HCT116 (cell line): ENCODE measurements around the gene SHC1. TPM values are rescaled to one million over a fixed set of nuclear protein-coding genes. Genes with fewer than 3 reads are reported as not detected.

Source experiments
- ATAC-seq: fragments of 200-7000 bp; cut with Tn5 transposase; 2 replicates; pipeline ENCODE4 v1.9.1; 2020; ENCODE audit warnings: mild to moderate bottlenecking, moderate library complexity
- BruUV-seq: library from RNA; stranded (reverse); fragments of 400-500 nt; replicated peaks from 2 replicates; lab custom pipeline; 2021; lab: Mats Ljungman, UMichigan
- CTCF ChIA-PET: fragments of 300-600 bp; sonication (Branson Sonifier 250); formaldehyde crosslinking; loops from one replicate; lab custom pipeline; 2021; ENCODE audit warnings: antibody characterized with exemption; lab: Charles Lee
- POLR2A ChIA-PET: fragments of 300-600, 350-600 bp; sonication (Branson Sonifier 250); formaldehyde crosslinking; loops from one replicate; lab custom pipeline; 2021; ENCODE audit warnings: antibody characterized with exemption; lab: Charles Lee
- RAD21 ChIA-PET, 2 experiments: fragments of 300-600 bp; sonication (Branson Sonifier 250); formaldehyde crosslinking; loops; one replicate each; lab custom pipeline; 2023; ENCODE audit warnings: low total read pairs in 2 of 2; ENCODE audit not compliant: uncharacterized antibody in 2 of 2, unreplicated experiment in 2 of 2, low non-redundant PET in 1 of 2; lab: Charles Lee
- DNase-seq: peaks from one replicate; pipeline ENCODE4 v3.0.0-alpha.2; 2010; ENCODE audit warnings: low read depth, low spot score
- H2AFZ ChIP-seq: fragments of 200-600 bp; shearing (Covaris generic), sonication (generic); 2 replicates; pipeline ENCODE4 v1.6.1; 2017; ENCODE audit warnings: low read depth, mixed run types, mixed read lengths, antibody characterized with exemption, low read length; ENCODE audit not compliant: poor library complexity, severe bottlenecking
- H3K27ac ChIP-seq: 2 replicates; pipeline ENCODE4 v1.5.1; 2012; ENCODE audit warnings: low read depth, low read length
- H3K27me3 ChIP-seq: fragments of 200-600 bp; sonication (generic); 2 replicates; pipeline ENCODE4 v1.6.1; 2016; ENCODE audit warnings: mixed run types, low read length, mixed read lengths; ENCODE audit not compliant: insufficient read depth
- H3K36me3 ChIP-seq, 2 experiments: fragments of 200-500 bp in 1 of 2; fragments of 200-600 bp in 1 of 2; sonication (Bioruptor generic) in 1 of 2; sonication (generic) in 1 of 2; 2 replicates each; pipeline versions ENCODE4 v1.5.1 to v1.6.1; 2014 to 2016; ENCODE audit warnings: low read length in 2 of 2, inconsistent platforms in 1 of 2, mixed read lengths in 1 of 2, mixed run types in 1 of 2; ENCODE audit not compliant: insufficient read depth in 2 of 2, control insufficient read depth in 1 of 2
- H3K4me1 ChIP-seq, 2 experiments: fragments of 200-600 bp in 1 of 2; sonication (generic) in 1 of 2; 2 replicates each; pipeline versions ENCODE4 v1.5.1 to v1.6.1; 2012 to 2017; ENCODE audit warnings: low read length in 2 of 2, inconsistent platforms in 1 of 2, mild to moderate bottlenecking in 1 of 2, mixed read lengths in 1 of 2, mixed run types in 1 of 2, moderate library complexity in 1 of 2; ENCODE audit not compliant: insufficient read depth in 2 of 2, control insufficient read depth in 1 of 2
- H3K4me2 ChIP-seq: fragments of 200-600 bp; sonication (generic); 2 replicates; pipeline ENCODE4 v1.6.1; 2017; ENCODE audit warnings: mixed run types, low read length, mixed read lengths
- H3K4me3 ChIP-seq, 2 experiments: fragments of 200-600 bp in 1 of 2; sonication (generic) in 1 of 2; replicated peaks in 1 of 2; 2 replicates each; pipeline ENCODE4 v1.5.1; 2011 to 2016; ENCODE audit warnings: low read length in 2 of 2, control low read depth in 1 of 2, low read depth in 1 of 2, mild to moderate bottlenecking in 1 of 2, mixed read lengths in 1 of 2, mixed run types in 1 of 2
- H3K79me2 ChIP-seq: fragments of 200-600 bp; sonication (generic); 2 replicates; pipeline ENCODE4 v1.6.1; 2017; ENCODE audit warnings: mild to moderate bottlenecking, mixed run types, low read length, moderate library complexity, mixed read lengths; ENCODE audit not compliant: insufficient read depth
- H3K9ac ChIP-seq: fragments of 200-600 bp; sonication (generic); 2 replicates; pipeline ENCODE4 v1.6.1; 2016; ENCODE audit warnings: low read length, mixed read lengths
- H3K9me2 ChIP-seq: fragments of 200-600 bp; sonication (generic), shearing (Covaris generic); 2 replicates; pipeline ENCODE4 v1.6.1; 2017; ENCODE audit warnings: mixed run types, mild to moderate bottlenecking, moderate library complexity; ENCODE audit not compliant: insufficient read depth
- H3K9me3 ChIP-seq, 2 experiments: fragments of 200-500 bp in 1 of 2; fragments of 200-600 bp in 1 of 2; sonication (Bioruptor generic) in 1 of 2; sonication (generic) in 1 of 2; 2 replicates each; pipeline ENCODE4 v1.6.1; 2014 to 2017; ENCODE audit warnings: low read length in 2 of 2, mixed read lengths in 2 of 2, inconsistent platforms in 1 of 2, low read depth in 1 of 2, mild to moderate bottlenecking in 1 of 2, mixed run types in 1 of 2, moderate library complexity in 1 of 2; ENCODE audit not compliant: control insufficient read depth in 1 of 2, insufficient read depth in 1 of 2
- H4K20me1 ChIP-seq: fragments of 200-600 bp; sonication (generic), shearing (Covaris generic); 2 replicates; pipeline ENCODE4 v1.6.1; 2017; ENCODE audit warnings: mixed run types, mild to moderate bottlenecking, moderate library complexity; ENCODE audit not compliant: insufficient read depth
- ATF3 ChIP-seq: IDR thresholded peaks from 2 replicates; pipeline ENCODE4 v1.6.1; 2012
- EGR1 ChIP-seq: IDR thresholded peaks from 2 replicates; pipeline ENCODE4 v1.6.1; 2012; ENCODE audit warnings: low read depth
- ELF1 ChIP-seq: IDR thresholded peaks from 2 replicates; pipeline ENCODE4 v1.6.1; 2012; ENCODE audit warnings: low read depth, borderline replicate concordance
- JUND ChIP-seq: IDR thresholded peaks from 2 replicates; pipeline ENCODE4 v1.6.1; 2012
- POLR2A ChIP-seq: IDR thresholded peaks from 2 replicates; pipeline ENCODE4 v1.7.0; 2011; ENCODE audit warnings: borderline replicate concordance; ENCODE audit not compliant: insufficient read depth, insufficient read length; ENCODE audit errors: extremely low read depth
- POLR2AphosphoS5 ChIP-seq: IDR thresholded peaks from 2 replicates; pipeline ENCODE4 v1.6.1; 2011; ENCODE audit warnings: mild to moderate bottlenecking, low read depth, low read length, moderate library complexity
- RAD21 ChIP-seq: IDR thresholded peaks from 2 replicates; pipeline ENCODE4 v1.6.1; 2012; ENCODE audit warnings: low read depth, mild to moderate bottlenecking
- REST ChIP-seq: IDR thresholded peaks from 2 replicates; pipeline ENCODE4 v1.6.1; 2012; ENCODE audit warnings: low read depth
- SIN3A ChIP-seq: IDR thresholded peaks from 2 replicates; pipeline ENCODE4 v1.6.1; 2012; ENCODE audit warnings: low read depth
- SP1 ChIP-seq: IDR thresholded peaks from 2 replicates; pipeline ENCODE4 v1.6.1; 2012; ENCODE audit warnings: low read depth
- TCF7L2 ChIP-seq: IDR thresholded peaks from 2 replicates; pipeline ENCODE4 v1.7.0; 2011; ENCODE audit warnings: borderline replicate concordance, inconsistent platforms; ENCODE audit not compliant: insufficient read depth, insufficient read length; ENCODE audit errors: extremely low read depth
- YY1 ChIP-seq: IDR thresholded peaks from 2 replicates; pipeline ENCODE4 v1.6.1; 2011; ENCODE audit warnings: low read length, low read depth, moderate library complexity, mild to moderate bottlenecking; ENCODE audit not compliant: insufficient replicate concordance; ENCODE audit errors: extremely low read depth
- ZFX ChIP-seq: fragments of 450-650 bp; IDR thresholded peaks from 2 replicates; pipeline ENCODE4 v1.6.1; 2017
- intact Hi-C: fragments of 100-400 bp; cut with micrococcal nuclease; formaldehyde crosslinking; loops from 2 replicates; pipeline ENCODE4 v1.10.0; 2022
- total RNA-seq: library from RNA; stranded (reverse); gene quantifications from one replicate; pipeline ENCODE4 v1.2.1, GENCODE V29; 2021; ENCODE audit not compliant: unreplicated experiment
- TF ChIP-seq, protein P1 (sequence below), 3 experiments: fragments of 200-600 bp in 1 of 3; sonication (generic) in 1 of 3; IDR thresholded peaks in 2 of 3; conservative IDR thresholded peaks in 1 of 3; 2 replicates each; pipeline ENCODE4 v1.5.1; 2012 to 2017; ENCODE audit warnings: low read depth in 2 of 3, low read length in 2 of 3, antibody characterized with exemption in 1 of 3, borderline replicate concordance in 1 of 3, control low read depth in 1 of 3, mild to moderate bottlenecking in 1 of 3, mixed read lengths in 1 of 3, mixed run types in 1 of 3, moderate library complexity in 1 of 3; ENCODE audit not compliant: insufficient read depth in 1 of 3

The SHC1 gene
- total RNA-seq, 1 experiment from 2014 or later: 148 TPM

DNA sequence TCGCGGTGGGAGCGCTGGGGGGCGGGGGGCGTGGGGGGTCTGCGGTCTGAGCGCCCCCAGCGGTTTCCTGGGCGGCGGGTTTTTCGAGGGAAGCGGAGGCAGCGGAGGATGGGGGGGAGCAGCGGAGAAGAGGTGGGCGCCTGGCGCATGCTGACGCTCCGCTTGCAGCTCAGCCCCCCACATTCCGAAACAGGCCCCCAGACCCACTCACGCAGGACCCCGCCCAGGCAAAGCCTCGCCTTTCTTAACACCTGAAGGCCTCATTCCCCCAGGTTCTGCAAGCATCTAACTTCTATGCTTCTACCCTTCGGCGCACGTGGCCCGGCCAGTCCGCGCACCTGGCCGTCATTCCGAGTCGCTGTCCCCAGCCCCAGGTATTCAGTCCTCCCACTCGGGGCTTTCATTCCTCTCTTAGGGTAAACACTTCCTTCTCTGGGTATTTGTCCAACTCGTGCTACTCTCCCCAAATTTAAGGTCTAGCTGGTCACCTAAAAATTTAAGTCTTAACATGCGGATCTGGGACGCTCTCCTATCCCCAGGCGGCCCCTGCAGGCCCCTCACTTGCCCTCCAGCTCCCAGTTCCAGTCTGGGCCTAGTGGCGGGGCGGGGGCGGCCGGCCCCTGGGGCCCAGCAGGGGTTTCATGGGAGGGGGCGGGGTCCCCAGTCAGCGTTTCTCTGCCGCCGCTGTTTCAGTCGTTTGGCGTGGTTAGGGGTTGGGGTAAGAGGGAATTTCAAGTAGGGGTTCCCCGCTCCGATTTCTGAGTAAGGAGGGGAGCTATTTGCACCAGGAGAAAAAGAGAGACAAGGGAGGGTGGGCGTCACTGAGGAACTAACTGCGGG is 29.2 kb upstream of the SHC1 start:
- Histone ChIP-seq H3K4me1 (peaks cover 28 to 60% of the 10 kb centered on the region in 2 experiments), H3K79me2 (peaks cover 22% of the 10 kb centered on the region), H3K9me3 (no peaks in the 10 kb centered on the region), H3K27me3 (no peaks in the 10 kb centered on the region), H3K27ac (peak overlapping the region; percentile 99), H2AFZ (no peak overlapping the region), H3K4me2 (peak overlapping the region; percentile 96), H3K9ac (peak overlapping the region; percentile 91), H3K9me2 (no peaks in the 10 kb centered on the region), H3K4me3 (peak overlapping the region; percentile 85 to 98), H3K36me3 (no peaks in the 10 kb centered on the region), H4K20me1 (no peaks in the 10 kb centered on the region)
- DNase-seq (no peak), ATAC-seq (no peak)
- intact Hi-C loops: loop anchor here (2.0 to 5.0 kb wide), 3 partner anchors 37 to 441 kb away; partner anchors contain the start of genes ADAM15, PYGO2 and UBE2Q1
- TSS peak; percentile 46 for BruUV-seq
- ChIA-PET RAD21 (interaction anchor here in 1 of 2 experiments (0.6 to 1.7 kb wide), 3 partner anchors 26 to 39 kb away, joined by 3 to 5 read pairs (median 4); partner anchors contain the start of gene PYGO2), POLR2A (interaction anchor here (0.9 to 2.5 kb wide), 7 partner anchors 12 to 29 kb away, joined by 3 to 22 read pairs (median 4); partner anchors contain the start of genes FLAD1 and SHC1), CTCF (interaction anchor here (1.0 to 2.6 kb wide), 19 partner anchors 10 to 555 kb away, joined by 3 to 25 read pairs (median 5); partner anchors contain the start of genes ADAM15, FLAD1, PBXIP1 and PYGO2)
- TF ChIP-seq POLR2A (peak; percentile 49), ZFX (peak; percentile 71; the same call in 1 of the 2 replicates), ATF3 (no peak), JUND (no peak), REST (no peak), RAD21 (no peak), YY1 (peak; percentile 2), ELF1 (no peak), EGR1 (no peak), POLR2AphosphoS5 (peak; percentile 34; the same call in 1 of the 2 replicates), SP1 (no peak), TCF7L2 (no peak), SIN3A (no peak)
- TF ChIP-seq, protein P1, sequence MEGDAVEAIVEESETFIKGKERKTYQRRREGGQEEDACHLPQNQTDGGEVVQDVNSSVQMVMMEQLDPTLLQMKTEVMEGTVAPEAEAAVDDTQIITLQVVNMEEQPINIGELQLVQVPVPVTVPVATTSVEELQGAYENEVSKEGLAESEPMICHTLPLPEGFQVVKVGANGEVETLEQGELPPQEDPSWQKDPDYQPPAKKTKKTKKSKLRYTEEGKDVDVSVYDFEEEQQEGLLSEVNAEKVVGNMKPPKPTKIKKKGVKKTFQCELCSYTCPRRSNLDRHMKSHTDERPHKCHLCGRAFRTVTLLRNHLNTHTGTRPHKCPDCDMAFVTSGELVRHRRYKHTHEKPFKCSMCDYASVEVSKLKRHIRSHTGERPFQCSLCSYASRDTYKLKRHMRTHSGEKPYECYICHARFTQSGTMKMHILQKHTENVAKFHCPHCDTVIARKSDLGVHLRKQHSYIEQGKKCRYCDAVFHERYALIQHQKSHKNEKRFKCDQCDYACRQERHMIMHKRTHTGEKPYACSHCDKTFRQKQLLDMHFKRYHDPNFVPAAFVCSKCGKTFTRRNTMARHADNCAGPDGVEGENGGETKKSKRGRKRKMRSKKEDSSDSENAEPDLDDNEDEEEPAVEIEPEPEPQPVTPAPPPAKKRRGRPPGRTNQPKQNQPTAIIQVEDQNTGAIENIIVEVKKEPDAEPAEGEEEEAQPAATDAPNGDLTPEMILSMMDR (IDR thresholded peaks at IDR 0.05 in 2 of 3, conservative IDR thresholded peaks at IDR 0.05 in 1 of 3; ENCODE audit: borderline replicate concordance in 1 of 3, insufficient read depth in 1 of 3, low read depth in 2 of 3, low read length in 2 of 3): no peak
- TF ChIP-seq, all 23 proteins: peak for 4
